ENCODE data around the gene MOXD1. TPM values are rescaled to one million over a fixed set of nuclear protein-coding genes. Genes with fewer than 3 reads are reported as not detected.
"Not testable (repeated sequence)": the region's sequence is repeated elsewhere in the genome, so short reads cannot be mapped to it uniquely, and the experiment has no call there.

The MOXD1 gene
- total RNA-seq, 1 donor from 2014 or later = 16.0 TPM

DNA sequence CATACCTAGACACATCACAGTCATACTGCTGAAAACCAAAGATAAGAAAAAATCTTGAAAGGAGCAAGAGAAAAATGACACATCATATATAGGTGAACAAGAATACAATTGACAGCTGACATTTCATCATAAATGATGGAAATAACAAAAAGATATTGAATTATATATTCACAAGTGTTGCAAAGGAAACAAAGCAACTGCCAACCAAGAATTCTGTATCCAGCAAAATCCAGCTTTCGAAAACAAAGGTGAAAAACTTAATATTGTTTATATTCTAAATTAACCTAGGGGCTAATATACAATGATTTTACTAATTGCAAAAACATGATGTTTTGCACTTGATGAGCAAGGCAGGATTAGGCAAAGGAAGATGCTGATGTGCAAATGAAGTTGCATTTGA lies 84.3 kb downstream of the MOXD1 start:
- Histone ChIP-seq H3K4me3 (no peak overlapping the region), H3K27me3 (no peaks in the 10 kb centered on the region), H3K4me1 (no peaks in the 10 kb centered on the region), H3K36me3 (peaks cover 0 to 9% of the 10 kb centered on the region in 2 donors), H3K27ac (no peak overlapping the region), H3K9me3 (peaks cover 7% of the 10 kb centered on the region)
- no peak for DNase-seq (ENCODE audit: extremely low spot score in 2 of 2)
- TF ChIP-seq CTCF (IDR thresholded peaks at IDR 0.05) (no peak), POLR2A (IDR thresholded peaks at IDR 0.05) (no peak), POLR2AphosphoS5 (IDR thresholded peaks at IDR 0.05; ENCODE audit: insufficient read depth in 1 of 2, low read depth in 1 of 2) (no peak)
- intact Hi-C loops (cut with DNase I) = no loop called here

- no peaks in the 10 kb centered on the region for H3K27me3 ChIP-seq
- H3K9me3 ChIP-seq = peaks cover 7% of the 10 kb centered on the region
- H3K4me3 ChIP-seq = no peak overlapping the region
- peaks cover 0 to 9% of the 10 kb centered on the region in 2 donors for H3K36me3 ChIP-seq
- H3K4me1 ChIP-seq = no peaks in the 10 kb centered on the region
- DNase-seq (ENCODE audit: extremely low spot score in 2 of 2) = no peak
- TF ChIP-seq CTCF (IDR thresholded peaks at IDR 0.05) = no peak
- no peak for TF ChIP-seq POLR2A (IDR thresholded peaks at IDR 0.05)
- no peak for TF ChIP-seq POLR2AphosphoS5 (IDR thresholded peaks at IDR 0.05; ENCODE audit: insufficient read depth in 1 of 2, low read depth in 1 of 2)
- intact Hi-C loops (cut with DNase I) = no loop called here
- H3K27ac ChIP-seq = no peak overlapping the region
Measured at GRCh38 chr6:132314432-132314831, 86.8 kb downstream of the MOXD1 start.

DNA sequence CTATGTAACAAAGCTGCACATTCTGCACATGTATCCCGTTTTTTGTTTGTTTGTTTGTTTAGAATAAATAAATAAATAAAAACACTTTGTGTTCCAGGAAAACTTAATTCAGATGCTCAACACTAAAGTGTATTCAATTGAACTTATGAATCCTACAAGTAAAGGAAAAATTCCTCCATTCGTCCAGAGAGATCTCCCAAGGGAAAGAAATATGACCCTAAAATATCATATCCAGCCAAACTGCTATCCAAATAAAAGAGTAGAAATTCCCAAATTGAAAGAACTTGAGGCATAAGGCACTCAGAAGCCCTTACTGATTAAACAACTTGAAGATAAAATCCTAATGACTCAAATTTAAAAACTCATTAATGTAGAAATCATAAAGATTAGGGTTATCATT lies 90.4 kb downstream of the MOXD1 start:
- no peak for DNase-seq (ENCODE audit: extremely low spot score in 2 of 2)
- intact Hi-C loops (cut with DNase I) = no loop called here
- Histone ChIP-seq H3K27ac (no peak overlapping the region), H3K36me3 (peaks cover 0 to 9% of the 10 kb centered on the region in 2 donors), H3K9me3 (no peaks in the 10 kb centered on the region), H3K27me3 (no peaks in the 10 kb centered on the region), H3K4me3 (no peak overlapping the region), H3K4me1 (no peaks in the 10 kb centered on the region)
- no peak for TF ChIP-seq POLR2AphosphoS5 (IDR thresholded peaks at IDR 0.05; ENCODE audit: insufficient read depth in 1 of 2, low read depth in 1 of 2)
- TF ChIP-seq POLR2A (IDR thresholded peaks at IDR 0.05) = no peak
- no peak for TF ChIP-seq CTCF (IDR thresholded peaks at IDR 0.05)

GRCh38 chr6:132310151-132310550 lies 91.1 kb downstream of the MOXD1 start:
- H3K27me3 ChIP-seq; DNase-seq (ENCODE audit: extremely low spot score in 2 of 2); H3K9me3 ChIP-seq; H3K4me1 ChIP-seq; H3K27ac ChIP-seq; H3K4me3 ChIP-seq; H3K36me3 ChIP-seq; intact Hi-C loops (cut with DNase I): not testable (repeated sequence)

GRCh38 chr6:132304891-132305305 lies 96.4 kb downstream of the MOXD1 start:
- DNase-seq (ENCODE audit: extremely low spot score in 2 of 2) = no peak
- intact Hi-C loops (cut with DNase I) = no loop called here
- Histone ChIP-seq H3K27me3 (no peaks in the 10 kb centered on the region), H3K4me3 (no peak overlapping the region), H3K4me1 (no peaks in the 10 kb centered on the region), H3K27ac (no peak overlapping the region), H3K9me3 (no peaks in the 10 kb centered on the region), H3K36me3 (no peaks in the 10 kb centered on the region)
- TF ChIP-seq POLR2A (IDR thresholded peaks at IDR 0.05) (no peak), POLR2AphosphoS5 (IDR thresholded peaks at IDR 0.05; ENCODE audit: insufficient read depth in 1 of 2, low read depth in 1 of 2) (no peak), CTCF (IDR thresholded peaks at IDR 0.05) (no peak)

Data from vagina (tissue), 2 donors.